AG09309 (cell line): ENCODE data around the gene ZMPSTE24.
A peak's percentile ranks its signal among the peaks of the same experiment; 100 is the strongest.

ENCODE experiments used
- DNase-seq: peaks from one replicate; pipeline ENCODE4 v3.0.0-alpha.2; 2010; ENCODE audit warnings: low read depth
- H3K4me3 ChIP-seq: 2 replicates; pipeline ENCODE4 v1.5.1; 2011; ENCODE audit warnings: mild to moderate bottlenecking, low read depth, low read length, moderate library complexity; ENCODE audit not compliant: control insufficient read depth
- TF ChIP-seq, protein P1 (sequence below): IDR thresholded peaks from 2 replicates; pipeline ENCODE4 v1.5.1; 2011; ENCODE audit warnings: mild to moderate bottlenecking, low read depth, low read length, inconsistent platforms; ENCODE audit not compliant: insufficient read depth, control insufficient read depth; ENCODE audit errors: missing control alignments

The ZMPSTE24 gene

DNA sequence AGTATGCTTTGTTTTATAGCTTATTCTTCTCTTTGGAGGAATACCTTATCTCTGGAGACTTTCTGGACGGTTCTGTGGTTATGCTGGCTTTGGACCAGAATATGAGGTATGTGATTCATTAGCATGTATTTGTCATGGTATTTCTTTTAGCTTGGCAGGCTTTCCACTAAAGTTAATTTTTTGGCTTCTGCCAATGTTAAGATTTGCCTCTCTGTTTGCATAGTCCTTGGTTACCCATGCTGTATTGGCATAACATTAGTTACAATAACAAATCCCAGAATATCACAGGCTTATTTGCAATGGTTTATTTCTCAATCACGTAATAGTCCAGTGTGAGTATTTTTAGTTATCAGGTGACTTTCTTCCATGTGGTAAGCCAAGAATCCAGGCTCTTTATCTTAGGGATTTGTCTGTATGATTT, 9.7 kb downstream of the ZMPSTE24 start:
- TF ChIP-seq, protein P1, sequence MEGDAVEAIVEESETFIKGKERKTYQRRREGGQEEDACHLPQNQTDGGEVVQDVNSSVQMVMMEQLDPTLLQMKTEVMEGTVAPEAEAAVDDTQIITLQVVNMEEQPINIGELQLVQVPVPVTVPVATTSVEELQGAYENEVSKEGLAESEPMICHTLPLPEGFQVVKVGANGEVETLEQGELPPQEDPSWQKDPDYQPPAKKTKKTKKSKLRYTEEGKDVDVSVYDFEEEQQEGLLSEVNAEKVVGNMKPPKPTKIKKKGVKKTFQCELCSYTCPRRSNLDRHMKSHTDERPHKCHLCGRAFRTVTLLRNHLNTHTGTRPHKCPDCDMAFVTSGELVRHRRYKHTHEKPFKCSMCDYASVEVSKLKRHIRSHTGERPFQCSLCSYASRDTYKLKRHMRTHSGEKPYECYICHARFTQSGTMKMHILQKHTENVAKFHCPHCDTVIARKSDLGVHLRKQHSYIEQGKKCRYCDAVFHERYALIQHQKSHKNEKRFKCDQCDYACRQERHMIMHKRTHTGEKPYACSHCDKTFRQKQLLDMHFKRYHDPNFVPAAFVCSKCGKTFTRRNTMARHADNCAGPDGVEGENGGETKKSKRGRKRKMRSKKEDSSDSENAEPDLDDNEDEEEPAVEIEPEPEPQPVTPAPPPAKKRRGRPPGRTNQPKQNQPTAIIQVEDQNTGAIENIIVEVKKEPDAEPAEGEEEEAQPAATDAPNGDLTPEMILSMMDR, result no peak
- H3K4me3 ChIP-seq, result no peak overlapping the region
- peak; percentile 95 for DNase-seq

DNA sequence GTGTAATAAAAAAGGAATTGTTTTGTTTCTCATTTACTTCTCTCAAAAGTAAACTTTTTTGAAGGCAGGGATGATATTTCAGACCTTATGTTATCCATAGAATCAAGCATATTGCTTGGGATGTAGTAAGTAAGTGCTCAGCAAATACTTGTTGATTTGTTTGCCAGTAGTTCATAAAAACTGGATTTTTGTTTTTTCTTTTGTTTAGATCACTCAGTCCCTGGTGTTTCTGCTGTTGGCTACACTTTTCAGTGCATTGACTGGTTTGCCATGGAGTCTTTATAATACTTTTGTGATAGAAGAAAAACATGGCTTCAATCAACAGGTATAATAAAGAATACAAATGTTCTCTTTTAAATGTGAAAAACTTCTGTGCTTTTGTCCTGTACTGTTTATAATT, 10.2 kb downstream of the ZMPSTE24 start:
- DNase-seq, result no peak
- TF ChIP-seq, protein P1, result no peak
- no peak overlapping the region for H3K4me3 ChIP-seq

GRCh38 chr1:40270152-40270834, 12.3 kb downstream of the ZMPSTE24 start:
- H3K4me3 ChIP-seq, result no peak overlapping the region
- no peak for DNase-seq
- TF ChIP-seq, protein P1, result no peak

DNA sequence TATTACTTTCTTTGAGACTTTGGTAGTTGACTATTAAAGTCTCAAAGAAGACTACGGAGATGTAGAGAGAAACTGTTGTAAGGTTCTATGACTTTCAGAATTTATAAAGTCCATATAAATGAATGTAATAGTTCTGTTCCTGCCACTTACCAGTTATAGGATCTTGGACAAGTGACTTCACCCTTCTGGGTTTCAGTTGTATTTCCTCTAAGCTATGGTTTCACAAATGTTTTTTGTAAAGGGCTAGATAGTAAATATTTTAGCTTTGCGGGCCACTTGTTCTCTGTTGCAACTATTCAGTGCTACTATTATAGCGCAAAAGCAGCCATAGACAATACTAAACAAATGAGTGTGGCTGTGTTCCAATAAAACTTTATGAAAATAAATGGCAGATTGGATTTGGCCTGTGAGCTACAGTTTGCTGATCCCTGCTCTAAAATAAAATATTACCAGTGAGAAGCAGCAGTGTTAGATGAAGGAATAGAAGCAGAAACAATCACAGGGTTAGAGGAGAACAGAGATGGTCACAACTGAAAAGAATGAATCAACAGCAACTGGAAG, 14.7 kb downstream of the ZMPSTE24 start:
- DNase-seq, result no peak
- no peak overlapping the region for H3K4me3 ChIP-seq
- TF ChIP-seq, protein P1, result no peak

GRCh38 chr1:40273547-40274166, 15.6 kb downstream of the ZMPSTE24 start:
- TF ChIP-seq, protein P1, result no peak
- H3K4me3 ChIP-seq, result no peak overlapping the region
- DNase-seq, result no peak

- TF ChIP-seq, protein P1, result no peak
- H3K4me3 ChIP-seq, result no peak overlapping the region
- no peak for DNase-seq
Observed at GRCh38 chr1:40274331-40274730, 16.3 kb downstream of the ZMPSTE24 start.
